LNCAP (cell line): ENCODE results near the gene METRNL.

Source experiments
- TF ChIP-seq, protein P1 (sequence below): fragments of 450-650 bp; IDR thresholded peaks from 2 replicates; pipeline ENCODE4 v1.5.1; 2017; ENCODE audit warnings: mild to moderate bottlenecking

METRNL gene

DNA sequence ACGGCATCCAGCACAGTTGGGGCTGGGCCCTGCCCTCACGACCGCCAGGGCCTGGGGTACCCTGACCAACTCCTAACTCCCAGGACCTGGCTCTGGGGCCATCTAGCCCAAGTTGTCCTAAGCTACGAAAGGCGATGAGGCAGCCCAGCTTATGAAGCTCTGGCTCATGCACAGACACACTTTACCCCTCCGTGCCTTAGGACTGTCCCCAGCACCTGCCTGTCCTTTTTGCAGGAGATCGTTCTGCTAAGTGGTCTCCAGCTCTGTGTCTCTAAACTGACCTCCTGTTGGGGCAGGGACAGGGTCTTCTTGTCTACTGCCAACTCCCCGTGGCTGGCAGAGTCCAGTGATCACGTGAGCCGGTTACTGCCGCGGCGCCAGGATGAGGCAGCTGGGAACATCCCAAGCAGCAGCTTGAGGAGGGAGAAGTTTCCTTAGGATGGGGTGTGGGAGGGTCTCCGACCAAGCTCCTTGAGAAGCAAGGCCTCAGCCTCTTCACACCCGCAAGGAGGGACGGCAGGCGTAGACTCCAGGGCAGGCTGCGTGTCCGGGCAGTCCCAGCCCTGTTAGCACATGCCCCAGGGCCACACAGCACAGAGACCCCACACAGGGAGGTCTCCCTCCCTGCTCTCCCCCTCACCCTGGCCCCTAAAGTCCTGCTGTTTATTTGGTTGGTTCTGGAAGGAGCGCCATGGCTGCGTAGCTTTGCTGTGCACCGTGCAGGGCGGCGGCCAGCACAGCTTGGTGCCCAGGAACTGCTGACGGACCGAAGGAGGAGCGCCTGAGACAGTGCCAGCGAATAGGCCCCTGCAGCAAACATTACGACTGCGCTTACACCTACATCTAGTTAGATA lies 16.4 kb upstream of the METRNL start:
- TF ChIP-seq, protein P1, sequence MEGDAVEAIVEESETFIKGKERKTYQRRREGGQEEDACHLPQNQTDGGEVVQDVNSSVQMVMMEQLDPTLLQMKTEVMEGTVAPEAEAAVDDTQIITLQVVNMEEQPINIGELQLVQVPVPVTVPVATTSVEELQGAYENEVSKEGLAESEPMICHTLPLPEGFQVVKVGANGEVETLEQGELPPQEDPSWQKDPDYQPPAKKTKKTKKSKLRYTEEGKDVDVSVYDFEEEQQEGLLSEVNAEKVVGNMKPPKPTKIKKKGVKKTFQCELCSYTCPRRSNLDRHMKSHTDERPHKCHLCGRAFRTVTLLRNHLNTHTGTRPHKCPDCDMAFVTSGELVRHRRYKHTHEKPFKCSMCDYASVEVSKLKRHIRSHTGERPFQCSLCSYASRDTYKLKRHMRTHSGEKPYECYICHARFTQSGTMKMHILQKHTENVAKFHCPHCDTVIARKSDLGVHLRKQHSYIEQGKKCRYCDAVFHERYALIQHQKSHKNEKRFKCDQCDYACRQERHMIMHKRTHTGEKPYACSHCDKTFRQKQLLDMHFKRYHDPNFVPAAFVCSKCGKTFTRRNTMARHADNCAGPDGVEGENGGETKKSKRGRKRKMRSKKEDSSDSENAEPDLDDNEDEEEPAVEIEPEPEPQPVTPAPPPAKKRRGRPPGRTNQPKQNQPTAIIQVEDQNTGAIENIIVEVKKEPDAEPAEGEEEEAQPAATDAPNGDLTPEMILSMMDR: no peak

GRCh38 chr17:83064021-83064731 lies 15.2 kb upstream of the METRNL start:
- TF ChIP-seq, protein P1: no peak

DNA sequence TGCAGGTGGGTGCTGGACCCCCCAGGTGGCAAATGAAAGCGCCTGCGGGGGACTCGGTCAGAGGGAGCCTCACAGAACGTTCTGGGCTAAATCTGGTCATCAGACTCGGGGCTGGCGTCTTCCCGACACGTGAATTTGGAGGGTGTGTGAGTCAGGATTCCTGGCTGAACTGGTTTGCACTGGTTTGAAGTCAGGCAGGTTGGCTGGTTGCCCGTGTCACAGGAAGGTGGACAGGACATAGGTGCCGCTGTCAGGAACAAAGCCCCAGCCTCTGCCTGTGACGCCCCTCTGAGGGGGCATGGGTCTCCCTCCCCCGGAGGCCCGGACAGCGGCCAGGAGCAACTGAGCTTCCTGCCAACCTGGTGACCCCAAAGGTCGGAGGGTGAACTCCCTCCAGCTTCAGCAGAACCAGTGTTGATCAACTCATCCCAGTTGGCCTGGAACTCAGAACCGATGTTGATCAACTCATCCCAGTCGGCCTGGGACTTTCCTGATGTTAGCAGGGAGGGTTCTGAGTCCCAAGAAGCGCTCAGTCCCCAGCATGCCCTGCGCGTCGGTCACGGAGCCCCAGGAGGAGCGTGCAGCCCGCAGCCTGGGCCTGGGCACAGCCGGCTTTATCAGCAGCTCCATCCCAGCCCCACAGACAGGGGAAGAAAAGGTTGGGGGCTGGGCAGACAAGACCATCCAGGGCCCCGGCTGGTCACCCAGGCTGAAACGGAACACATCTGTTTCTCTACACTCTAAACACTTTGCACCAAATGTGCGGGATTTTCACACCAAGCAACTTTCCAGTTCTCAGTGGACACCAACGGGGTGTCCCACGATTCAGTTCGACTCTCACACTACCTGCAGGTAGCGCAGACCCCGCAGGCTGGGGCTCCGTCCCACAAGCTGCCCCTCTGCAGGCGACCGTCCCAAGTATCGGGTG lies 14.4 kb upstream of the METRNL start:
- TF ChIP-seq, protein P1: no peak

- TF ChIP-seq, protein P1: no peak
Observed at GRCh38 chr17:83065660-83066542, 13.5 kb upstream of the METRNL start.

DNA sequence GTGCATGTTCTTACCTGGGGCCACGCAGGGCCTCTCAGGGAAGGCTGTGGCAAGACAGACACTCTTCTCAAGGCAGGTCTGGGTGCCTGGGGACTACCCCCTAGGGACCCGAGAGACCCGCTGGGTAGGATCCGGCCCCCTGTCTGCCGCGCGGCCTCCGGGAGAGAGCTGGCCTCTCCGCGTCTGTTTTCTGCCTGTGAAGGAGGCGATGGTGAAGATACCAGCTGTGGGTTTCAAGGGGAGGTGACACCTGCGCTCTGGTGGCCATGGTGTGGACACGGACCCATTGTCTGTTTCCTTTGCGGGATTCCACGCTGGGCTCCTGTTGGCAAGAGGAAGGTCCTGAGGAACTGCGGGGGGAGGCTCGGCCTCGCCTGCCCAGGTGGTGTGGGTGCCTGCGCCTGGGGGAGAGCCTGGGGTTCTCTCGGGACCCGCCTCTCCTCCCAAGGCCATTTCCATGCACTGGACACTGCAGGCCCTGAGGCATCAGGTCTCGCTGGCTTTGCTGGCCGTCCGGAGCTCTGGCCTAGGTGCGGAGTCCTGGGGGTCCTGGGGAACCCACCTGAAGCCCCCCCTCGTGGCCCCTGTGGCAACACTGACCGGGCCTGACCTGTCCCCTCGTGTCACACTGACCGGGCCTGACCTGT lies 12.2 kb upstream of the METRNL start:
- TF ChIP-seq, protein P1: no peak

DNA sequence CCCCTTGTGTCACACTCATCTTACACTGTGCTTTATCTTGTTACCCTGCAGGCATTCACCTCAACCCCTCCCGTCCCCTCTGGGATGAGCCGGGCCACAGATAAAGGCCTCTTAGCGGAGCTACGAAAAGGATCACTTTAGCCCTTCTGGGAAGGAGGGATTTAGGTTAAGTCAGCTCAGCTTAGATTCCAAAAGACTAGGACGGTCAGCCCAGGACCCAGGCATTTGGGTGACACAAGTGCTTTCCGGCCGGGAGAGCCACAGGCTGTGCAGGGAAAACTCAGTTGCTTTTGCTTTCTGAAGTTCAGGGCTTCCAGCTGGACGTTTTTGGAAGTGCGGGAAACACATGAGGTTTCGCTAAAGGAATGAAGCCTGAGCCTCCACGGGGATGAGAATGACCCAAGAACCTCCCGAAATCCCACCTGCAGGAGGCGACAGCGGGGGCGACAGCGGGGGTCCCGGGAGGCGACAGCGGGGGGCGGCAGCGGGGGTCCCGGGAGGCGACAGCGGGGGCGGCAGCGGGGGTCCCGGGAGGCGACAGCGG lies 11.6 kb upstream of the METRNL start:
- TF ChIP-seq, protein P1: no peak
